HCT116 (cell line): ENCODE data around the gene PRAMEF18. TPM values are rescaled to one million over a fixed set of nuclear protein-coding genes. Genes with fewer than 3 reads are reported as not detected.
"Not testable (repeated sequence)": the region's sequence is repeated elsewhere in the genome, so short reads cannot be mapped to it uniquely, and the experiment has no call there.

Experiments
- ATAC-seq: fragments of 200-7000 bp; cut with Tn5 transposase; 2 replicates; pipeline ENCODE4 v1.9.1; 2020; ENCODE audit warnings: mild to moderate bottlenecking, moderate library complexity
- BruUV-seq: library from RNA; stranded (reverse); fragments of 400-500 nt; replicated peaks from 2 replicates; lab custom pipeline; 2021; lab: Mats Ljungman, UMichigan
- CTCF ChIA-PET: fragments of 300-600 bp; sonication (Branson Sonifier 250); formaldehyde crosslinking; loops from one replicate; lab custom pipeline; 2021; ENCODE audit warnings: antibody characterized with exemption; lab: Charles Lee
- POLR2A ChIA-PET: fragments of 300-600, 350-600 bp; sonication (Branson Sonifier 250); formaldehyde crosslinking; loops from one replicate; lab custom pipeline; 2021; ENCODE audit warnings: antibody characterized with exemption; lab: Charles Lee
- RAD21 ChIA-PET, 2 experiments: fragments of 300-600 bp; sonication (Branson Sonifier 250); formaldehyde crosslinking; loops; one replicate each; lab custom pipeline; 2023; ENCODE audit warnings: low total read pairs in 2 of 2; ENCODE audit not compliant: uncharacterized antibody in 2 of 2, unreplicated experiment in 2 of 2, low non-redundant PET in 1 of 2; lab: Charles Lee
- DNase-seq: peaks from one replicate; pipeline ENCODE4 v3.0.0-alpha.2; 2010; ENCODE audit warnings: low read depth, low spot score
- H2AFZ ChIP-seq: fragments of 200-600 bp; shearing (Covaris generic), sonication (generic); 2 replicates; pipeline ENCODE4 v1.6.1; 2017; ENCODE audit warnings: low read depth, mixed run types, mixed read lengths, antibody characterized with exemption, low read length; ENCODE audit not compliant: poor library complexity, severe bottlenecking
- H3K27ac ChIP-seq: 2 replicates; pipeline ENCODE4 v1.5.1; 2012; ENCODE audit warnings: low read depth, low read length
- H3K27me3 ChIP-seq: fragments of 200-600 bp; sonication (generic); 2 replicates; pipeline ENCODE4 v1.6.1; 2016; ENCODE audit warnings: mixed run types, low read length, mixed read lengths; ENCODE audit not compliant: insufficient read depth
- H3K36me3 ChIP-seq, 2 experiments: fragments of 200-500 bp in 1 of 2; fragments of 200-600 bp in 1 of 2; sonication (Bioruptor generic) in 1 of 2; sonication (generic) in 1 of 2; 2 replicates each; pipeline versions ENCODE4 v1.5.1 to v1.6.1; 2014 to 2016; ENCODE audit warnings: low read length in 2 of 2, inconsistent platforms in 1 of 2, mixed read lengths in 1 of 2, mixed run types in 1 of 2; ENCODE audit not compliant: insufficient read depth in 2 of 2, control insufficient read depth in 1 of 2
- H3K4me1 ChIP-seq, 2 experiments: fragments of 200-600 bp in 1 of 2; sonication (generic) in 1 of 2; 2 replicates each; pipeline versions ENCODE4 v1.5.1 to v1.6.1; 2012 to 2017; ENCODE audit warnings: low read length in 2 of 2, inconsistent platforms in 1 of 2, mild to moderate bottlenecking in 1 of 2, mixed read lengths in 1 of 2, mixed run types in 1 of 2, moderate library complexity in 1 of 2; ENCODE audit not compliant: insufficient read depth in 2 of 2, control insufficient read depth in 1 of 2
- H3K4me2 ChIP-seq: fragments of 200-600 bp; sonication (generic); 2 replicates; pipeline ENCODE4 v1.6.1; 2017; ENCODE audit warnings: mixed run types, low read length, mixed read lengths
- H3K4me3 ChIP-seq, 2 experiments: fragments of 200-600 bp in 1 of 2; sonication (generic) in 1 of 2; replicated peaks in 1 of 2; 2 replicates each; pipeline ENCODE4 v1.5.1; 2011 to 2016; ENCODE audit warnings: low read length in 2 of 2, control low read depth in 1 of 2, low read depth in 1 of 2, mild to moderate bottlenecking in 1 of 2, mixed read lengths in 1 of 2, mixed run types in 1 of 2
- H3K79me2 ChIP-seq: fragments of 200-600 bp; sonication (generic); 2 replicates; pipeline ENCODE4 v1.6.1; 2017; ENCODE audit warnings: mild to moderate bottlenecking, mixed run types, low read length, moderate library complexity, mixed read lengths; ENCODE audit not compliant: insufficient read depth
- H3K9ac ChIP-seq: fragments of 200-600 bp; sonication (generic); 2 replicates; pipeline ENCODE4 v1.6.1; 2016; ENCODE audit warnings: low read length, mixed read lengths
- H3K9me2 ChIP-seq: fragments of 200-600 bp; sonication (generic), shearing (Covaris generic); 2 replicates; pipeline ENCODE4 v1.6.1; 2017; ENCODE audit warnings: mixed run types, mild to moderate bottlenecking, moderate library complexity; ENCODE audit not compliant: insufficient read depth
- H3K9me3 ChIP-seq, 2 experiments: fragments of 200-500 bp in 1 of 2; fragments of 200-600 bp in 1 of 2; sonication (Bioruptor generic) in 1 of 2; sonication (generic) in 1 of 2; 2 replicates each; pipeline ENCODE4 v1.6.1; 2014 to 2017; ENCODE audit warnings: low read length in 2 of 2, mixed read lengths in 2 of 2, inconsistent platforms in 1 of 2, low read depth in 1 of 2, mild to moderate bottlenecking in 1 of 2, mixed run types in 1 of 2, moderate library complexity in 1 of 2; ENCODE audit not compliant: control insufficient read depth in 1 of 2, insufficient read depth in 1 of 2
- H4K20me1 ChIP-seq: fragments of 200-600 bp; sonication (generic), shearing (Covaris generic); 2 replicates; pipeline ENCODE4 v1.6.1; 2017; ENCODE audit warnings: mixed run types, mild to moderate bottlenecking, moderate library complexity; ENCODE audit not compliant: insufficient read depth
- intact Hi-C: fragments of 100-400 bp; cut with micrococcal nuclease; formaldehyde crosslinking; loops from 2 replicates; pipeline ENCODE4 v1.10.0; 2022
- total RNA-seq: library from RNA; stranded (reverse); gene quantifications from one replicate; pipeline ENCODE4 v1.2.1, GENCODE V29; 2021; ENCODE audit not compliant: unreplicated experiment

Gene PRAMEF18
- total RNA-seq, 1 experiment from 2014 or later, result not detected

GRCh38 chr1:13237572-13237971 lies 11.6 kb upstream of the PRAMEF18 start:
- POLR2A ChIA-PET, RAD21 ChIA-PET, BruUV-seq, DNase-seq, H4K20me1 ChIP-seq, H3K9me3 ChIP-seq, H3K4me3 ChIP-seq, CTCF ChIA-PET, ATAC-seq, H3K4me1 ChIP-seq, intact Hi-C loops, H3K9me2 ChIP-seq, H3K27ac ChIP-seq, H3K9ac ChIP-seq, H2AFZ ChIP-seq, H3K4me2 ChIP-seq, H3K36me3 ChIP-seq, H3K27me3 ChIP-seq, H3K79me2 ChIP-seq: not testable (repeated sequence)

GRCh38 chr1:13234057-13234456 lies 8.1 kb upstream of the PRAMEF18 start:
- H3K27ac ChIP-seq, BruUV-seq, H2AFZ ChIP-seq, DNase-seq, H3K4me3 ChIP-seq, H3K79me2 ChIP-seq, H3K9ac ChIP-seq, H3K36me3 ChIP-seq, H3K9me2 ChIP-seq, CTCF ChIA-PET, H4K20me1 ChIP-seq, H3K9me3 ChIP-seq, POLR2A ChIA-PET, intact Hi-C loops, RAD21 ChIA-PET, H3K4me1 ChIP-seq, H3K27me3 ChIP-seq, H3K4me2 ChIP-seq, ATAC-seq: not testable (repeated sequence)

- POLR2A ChIA-PET, CTCF ChIA-PET: not testable (repeated sequence)
These were observed 6.1 kb upstream of the PRAMEF18 start for GRCh38 chr1:13232056-13232455.

GRCh38 chr1:13231061-13231750 lies 5.3 kb upstream of the PRAMEF18 start:
- CTCF ChIA-PET, RAD21 ChIA-PET, ATAC-seq, DNase-seq, H3K27me3 ChIP-seq, POLR2A ChIA-PET, H3K27ac ChIP-seq, H3K9me2 ChIP-seq, H3K9me3 ChIP-seq, H3K4me1 ChIP-seq, H3K9ac ChIP-seq, H4K20me1 ChIP-seq, H3K4me3 ChIP-seq, H3K4me2 ChIP-seq, BruUV-seq, H2AFZ ChIP-seq, intact Hi-C loops, H3K79me2 ChIP-seq, H3K36me3 ChIP-seq: not testable (repeated sequence)

More at GRCh38 chr1:13232056-13232455, 6.1 kb upstream of the PRAMEF18 start:
- H3K9me3 ChIP-seq, H3K36me3 ChIP-seq, H3K4me1 ChIP-seq, H2AFZ ChIP-seq, BruUV-seq, H3K4me2 ChIP-seq, RAD21 ChIA-PET, H3K27ac ChIP-seq, intact Hi-C loops, H3K9me2 ChIP-seq, H4K20me1 ChIP-seq, H3K4me3 ChIP-seq, H3K79me2 ChIP-seq, ATAC-seq, H3K27me3 ChIP-seq, DNase-seq, H3K9ac ChIP-seq: not testable (repeated sequence)
